MM.1S (cell line): ENCODE measurements around the gene NRAS.

Source experiments
- EZH2 ChIP-seq: fragments of 300-600 bp; sonication (generic); optimal IDR thresholded peaks from 2 replicates; pipeline ENCODE3; 2017; ENCODE audit warnings: low read depth, mild to moderate bottlenecking, antibody characterized with exemption, low read length, mixed read lengths
- EZH2phosphoT487 ChIP-seq: fragments of 300-600 bp; sonication (generic); IDR thresholded peaks from 2 replicates; pipeline ENCODE4 v1.6.1; 2018; ENCODE audit warnings: antibody characterized with exemption, low read length
- TF ChIP-seq, protein P1 (sequence below): fragments of 300-600 bp; sonication (generic); IDR thresholded peaks from 2 replicates; pipeline ENCODE4 v1.5.1; 2016; ENCODE audit warnings: antibody characterized with exemption, low read length, mixed read lengths

DNA sequence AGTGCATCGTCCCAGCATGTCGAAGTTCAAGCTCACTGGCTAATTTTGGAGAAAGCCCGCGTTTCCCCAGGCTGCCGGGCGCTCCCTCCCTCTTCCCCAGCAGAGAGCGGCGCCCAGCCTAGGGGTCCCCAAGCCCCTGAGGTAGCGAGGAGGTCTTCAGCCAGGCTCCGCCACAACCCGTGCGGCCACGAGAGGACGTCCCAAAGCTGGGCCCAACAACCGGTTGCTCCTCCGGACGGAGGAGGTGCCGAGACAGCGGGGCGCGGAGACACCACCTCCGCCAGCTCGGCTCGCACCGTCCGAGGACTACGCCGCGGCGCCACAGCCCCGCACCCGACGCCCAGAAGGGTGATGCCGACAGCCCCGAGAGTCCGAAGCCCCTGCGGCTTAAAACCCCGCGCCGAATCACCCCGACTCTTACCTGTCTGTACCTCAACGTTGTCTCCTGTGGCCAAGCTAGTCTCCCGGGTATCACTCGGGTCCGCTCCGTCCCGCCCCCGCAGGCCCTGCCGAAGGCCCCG lies 46.9 kb downstream of the NRAS start, which contains the start of gene DENND2C:
- TF ChIP-seq, protein P1, sequence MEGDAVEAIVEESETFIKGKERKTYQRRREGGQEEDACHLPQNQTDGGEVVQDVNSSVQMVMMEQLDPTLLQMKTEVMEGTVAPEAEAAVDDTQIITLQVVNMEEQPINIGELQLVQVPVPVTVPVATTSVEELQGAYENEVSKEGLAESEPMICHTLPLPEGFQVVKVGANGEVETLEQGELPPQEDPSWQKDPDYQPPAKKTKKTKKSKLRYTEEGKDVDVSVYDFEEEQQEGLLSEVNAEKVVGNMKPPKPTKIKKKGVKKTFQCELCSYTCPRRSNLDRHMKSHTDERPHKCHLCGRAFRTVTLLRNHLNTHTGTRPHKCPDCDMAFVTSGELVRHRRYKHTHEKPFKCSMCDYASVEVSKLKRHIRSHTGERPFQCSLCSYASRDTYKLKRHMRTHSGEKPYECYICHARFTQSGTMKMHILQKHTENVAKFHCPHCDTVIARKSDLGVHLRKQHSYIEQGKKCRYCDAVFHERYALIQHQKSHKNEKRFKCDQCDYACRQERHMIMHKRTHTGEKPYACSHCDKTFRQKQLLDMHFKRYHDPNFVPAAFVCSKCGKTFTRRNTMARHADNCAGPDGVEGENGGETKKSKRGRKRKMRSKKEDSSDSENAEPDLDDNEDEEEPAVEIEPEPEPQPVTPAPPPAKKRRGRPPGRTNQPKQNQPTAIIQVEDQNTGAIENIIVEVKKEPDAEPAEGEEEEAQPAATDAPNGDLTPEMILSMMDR: peak; percentile 22; the same call in 1 of the 2 replicates
- TF ChIP-seq EZH2 (no peak), EZH2phosphoT487 (no peak)
